SW 1271 (cell line): ENCODE results near the gene GNAO1.

ENCODE experiments used
- DNase-seq, 2 experiments: peaks; one replicate each; lab custom pipeline; 2025; lab: John Stamatoyannopoulos, UW

Gene GNAO1

GRCh38 chr16:56294014-56294413, 102.7 kb downstream of the GNAO1 start:
- no peak for DNase-seq

- DNase-seq: no peak
Observed at GRCh38 chr16:56294579-56294978, 103.3 kb downstream of the GNAO1 start.

- no peak for DNase-seq
Observed at GRCh38 chr16:56295059-56295665, 103.9 kb downstream of the GNAO1 start.

GRCh38 chr16:56295739-56296527, 104.6 kb downstream of the GNAO1 start:
- DNase-seq: no peak

- DNase-seq: no peak
Observed at GRCh38 chr16:56297684-56298083, 106.4 kb downstream of the GNAO1 start.

GRCh38 chr16:56298116-56298515, 106.8 kb downstream of the GNAO1 start:
- no peak for DNase-seq

- no peak for DNase-seq
Observed at GRCh38 chr16:56298948-56299596, 107.8 kb downstream of the GNAO1 start.

GRCh38 chr16:56300242-56300623, 108.9 kb downstream of the GNAO1 start:
- DNase-seq: no peak

- DNase-seq: no peak
Observed at GRCh38 chr16:56300891-56301850, 109.9 kb downstream of the GNAO1 start.

GRCh38 chr16:56302506-56302905, 111.2 kb downstream of the GNAO1 start:
- DNase-seq: no peak

- no peak for DNase-seq
Observed at GRCh38 chr16:56303066-56303715, 111.9 kb downstream of the GNAO1 start.

GRCh38 chr16:56303880-56304279, 112.6 kb downstream of the GNAO1 start:
- no peak for DNase-seq

- DNase-seq: no peak
Observed at GRCh38 chr16:56305956-56306565, 114.8 kb downstream of the GNAO1 start.

- DNase-seq: no peak
Observed at GRCh38 chr16:56306690-56307533, 115.6 kb downstream of the GNAO1 start.

GRCh38 chr16:56307534-56307873, 116.2 kb downstream of the GNAO1 start:
- no peak for DNase-seq

- DNase-seq: no peak
Observed at GRCh38 chr16:56309008-56309407, 117.7 kb downstream of the GNAO1 start.

GRCh38 chr16:56310690-56311089, 119.4 kb downstream of the GNAO1 start:
- no peak for DNase-seq

- no peak for DNase-seq
Observed at GRCh38 chr16:56311208-56312027, 120.1 kb downstream of the GNAO1 start.

- DNase-seq: no peak
Observed at GRCh38 chr16:56312028-56312300, 120.7 kb downstream of the GNAO1 start.

GRCh38 chr16:56312556-56312955, 121.3 kb downstream of the GNAO1 start:
- no peak for DNase-seq
